ENCODE measurements around the gene ITGA3. TPM values are rescaled to one million over a fixed set of nuclear protein-coding genes. Genes with fewer than 3 reads are reported as not detected.

The ITGA3 gene
- polyA plus RNA-seq, 2 of the 4 experiments (the other 2 are of a cell fraction), result 141 to 268 TPM

- POLR2A ChIA-PET, result no interaction called here
- Histone ChIP-seq H3K4me3 (no peak overlapping the region), H3K4me1 (peaks cover 22% of the 10 kb centered on the region), H3K27ac (no peak overlapping the region), H3K4me2 (no peak overlapping the region), H3K9me3 (no peaks in the 10 kb centered on the region)
- FAIRE-seq (no peak), ATAC-seq (no peak), DNase-seq (ENCODE audit: low read depth in 1 of 2, low spot score in 1 of 2) (no peak)
- CTCF ChIA-PET, result interaction anchor here (0.7 to 60.2 kb wide), 10 partner anchors 11 to 71 kb away, joined by 3 to 1356 read pairs (median 6); partner anchors contain the start of genes PDK2 and PPP1R9B
- TF ChIP-seq HEYL (CRISPR knock-in tag; IDR thresholded peaks at IDR 0.05) (no peak), SMC3 (IDR thresholded peaks at IDR 0.05) (no peak), JUNB (IDR thresholded peaks at IDR 0.05) (no peak)
- WGBS (ENCODE audit: missing lambda C conversion rate), result 82% methylated on average over 4 of the region's 4 CpGs
Observed at GRCh38 chr17:50125420-50125997, 69.6 kb downstream of the ITGA3 start.

GRCh38 chr17:50127697-50128361 lies 71.9 kb downstream of the ITGA3 start:
- 77% methylated on average over 6 of the region's 6 CpGs for WGBS (ENCODE audit: missing lambda C conversion rate)
- DNase-seq (ENCODE audit: low read depth in 1 of 2, low spot score in 1 of 2) (no peak), ATAC-seq (no peak), FAIRE-seq (no peak)
- CTCF ChIA-PET, result interaction anchor here (1.0 to 60.2 kb wide), 3 partner anchors 12 to 100 kb away, joined by 3 to 1356 read pairs (median 10); partner anchors contain the start of gene PDK2
- POLR2A ChIA-PET, result no interaction called here
- Histone ChIP-seq H3K4me3 (no peak overlapping the region), H3K4me2 (no peak overlapping the region), H3K9me3 (no peaks in the 10 kb centered on the region), H3K27ac (no peak overlapping the region), H3K4me1 (peaks cover 31% of the 10 kb centered on the region)
- TF ChIP-seq ZC3H11A (IDR thresholded peaks at IDR 0.05), result no peak

GRCh38 chr17:50128441-50129352 lies 72.8 kb downstream of the ITGA3 start:
- ATAC-seq (peak in 1 of 2 experiments; percentile 3; a peak in 3 of 6 replicates), FAIRE-seq (no peak), DNase-seq (ENCODE audit: low read depth in 1 of 2, low spot score in 1 of 2) (no peak)
- H3K4me3 ChIP-seq, result peak overlapping the region; percentile 63
- ChIA-PET CTCF (interaction anchor here (4.4 to 60.2 kb wide), 2 partner anchors 24 to 33 kb away, joined by 29 to 1356 read pairs; partner anchors contain the start of gene PDK2), POLR2A (interaction anchor here (0.5 kb wide), 1 partner anchor 10 kb away, joined by 3 read pairs; no protein-coding TSS in a partner anchor)
- H3K9me3 ChIP-seq, result no peaks in the 10 kb centered on the region
- TF ChIP-seq BCL3 (IDR thresholded peaks at IDR 0.05) (no peak), EHF (CRISPR knock-in tag; IDR thresholded peaks at IDR 0.05) (no peak), HMGXB4 (CRISPR knock-in tag; IDR thresholded peaks at IDR 0.05; ENCODE audit: borderline replicate concordance) (no peak), POLR2A (IDR thresholded peaks at IDR 0.05; ENCODE audit: low read length) (no peak), MAZ (IDR thresholded peaks at IDR 0.05; ENCODE audit: borderline replicate concordance, low read depth, low read length) (no peak), CHD2 (IDR thresholded peaks at IDR 0.05; ENCODE audit: low read length, partially characterized antibody) (no peak), FOSB (CRISPR knock-in tag; IDR thresholded peaks at IDR 0.05) (no peak)
- peak overlapping the region in 1 of 2 experiments; percentile 89; a peak in 4 of 6 replicates for H3K27ac ChIP-seq
- H3K4me1 ChIP-seq, result peaks cover 37% of the 10 kb centered on the region
- WGBS (ENCODE audit: missing lambda C conversion rate), result 71% methylated on average over 32 of the region's 32 CpGs
- H3K4me2 ChIP-seq, result peak overlapping the region; percentile 100

- peak overlapping the region; percentile 67 to 89; a peak in 5 of 6 replicates for H3K27ac ChIP-seq
- TF ChIP-seq NR3C1 (IDR thresholded peaks at IDR 0.05) (no peak), TP53 (CRISPR knock-in tag; IDR thresholded peaks at IDR 0.05) (no peak), HDAC2 (IDR thresholded peaks at IDR 0.05) (no peak), HES2 (IDR thresholded peaks at IDR 0.05) (no peak), KDM5A (IDR thresholded peaks at IDR 0.05) (no peak), PHF8 (IDR thresholded peaks at IDR 0.05; ENCODE audit: borderline replicate concordance, low read depth) (no peak), SMC3 (IDR thresholded peaks at IDR 0.05) (no peak), HOXA7 (CRISPR knock-in tag; IDR thresholded peaks at IDR 0.05) (no peak), E2F6 (IDR thresholded peaks at IDR 0.05; ENCODE audit: borderline replicate concordance, low read depth) (no peak), BCL3 (IDR thresholded peaks at IDR 0.05) (no peak), ELK1 (IDR thresholded peaks at IDR 0.05; ENCODE audit: low read depth, low read length) (no peak), CBX8 (IDR thresholded peaks at IDR 0.05) (no peak)
Observed at GRCh38 chr17:50129353-50129727, 73.4 kb downstream of the ITGA3 start.

More at GRCh38 chr17:50129353-50129727, 73.4 kb downstream of the ITGA3 start:
- peak in 1 of 2 experiments; percentile 13; a peak in 3 of 6 replicates for ATAC-seq
- CTCF ChIA-PET, result interaction anchor here (0.7 to 60.2 kb wide), 4 partner anchors 11 to 32 kb away, joined by 3 to 1356 read pairs (median 28); partner anchors contain the start of gene PDK2
- DNase-seq (ENCODE audit: low read depth in 1 of 2, low spot score in 1 of 2), result no peak
- 0% methylated on average over 4 of the region's 31 CpGs for WGBS (ENCODE audit: missing lambda C conversion rate)
- Histone ChIP-seq H3K4me3 (peak overlapping the region; percentile 63), H3K4me1 (peaks cover 41% of the 10 kb centered on the region), H3K4me2 (peak overlapping the region; percentile 100), H3K9me3 (no peaks in the 10 kb centered on the region)
- POLR2A ChIA-PET, result no interaction called here
- no peak for FAIRE-seq

All from A549 (cell line).